UCSD-AML1 (cell line): Measurements from ENCODE around the gene NFAM1.

ENCODE experiments used
- DNase-seq: peaks from one replicate; lab custom pipeline; 2025; ENCODE audit not compliant: unreplicated experiment; lab: John Stamatoyannopoulos, UW

The NFAM1 gene

GRCh38 chr22:42432020-42432596 is at the start of gene NFAM1:
Gene NFAM1, minus strand, starts transcription at chr22:42432403. Its CDS starts 46 bp downstream, at chr22:42432357.
- DNase-seq = peak; percentile 73

DNA sequence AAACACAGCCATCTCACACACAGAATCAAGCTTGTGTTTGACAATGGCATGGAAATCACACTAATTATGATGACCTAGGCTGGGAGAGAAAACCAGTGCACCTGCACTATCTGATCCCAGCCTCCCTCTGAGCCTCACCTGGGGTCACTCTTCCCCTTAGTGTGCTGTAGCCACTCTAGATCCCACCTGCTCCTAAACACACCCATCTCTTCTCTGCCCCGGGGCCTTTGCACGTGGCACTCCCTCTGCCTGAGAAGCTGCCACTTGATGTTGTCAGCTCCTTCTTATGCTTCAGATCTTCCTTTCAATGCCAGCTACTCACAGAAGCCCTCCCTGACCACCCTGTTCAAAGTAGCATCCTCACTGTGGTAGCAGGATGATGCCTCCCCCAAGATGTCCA is 42.9 kb upstream of the NFAM1 start:
- DNase-seq = no peak

- no peak for DNase-seq
Measured at GRCh38 chr22:42473484-42474193, 41.4 kb upstream of the NFAM1 start.

DNA sequence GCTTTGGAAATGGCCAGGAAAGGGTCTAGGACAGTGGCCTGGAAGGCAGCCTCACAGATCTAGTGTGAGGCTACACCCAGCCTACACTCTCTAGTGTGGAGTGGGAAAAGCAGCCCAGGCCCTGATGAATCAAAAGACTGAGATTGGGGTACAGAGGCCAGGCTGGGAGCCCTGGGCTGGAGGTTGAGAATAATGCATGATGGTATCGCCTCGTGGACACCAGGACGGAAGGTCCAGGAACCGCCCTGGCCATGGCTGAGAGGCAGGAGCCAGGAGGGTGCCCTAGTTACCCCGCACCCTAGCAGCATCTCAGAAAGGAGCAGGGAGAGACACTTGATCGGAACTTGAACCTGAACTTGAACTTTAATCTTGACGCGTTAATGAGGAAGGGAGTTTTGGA is 40.5 kb upstream of the NFAM1 start:
- DNase-seq = no peak

DNA sequence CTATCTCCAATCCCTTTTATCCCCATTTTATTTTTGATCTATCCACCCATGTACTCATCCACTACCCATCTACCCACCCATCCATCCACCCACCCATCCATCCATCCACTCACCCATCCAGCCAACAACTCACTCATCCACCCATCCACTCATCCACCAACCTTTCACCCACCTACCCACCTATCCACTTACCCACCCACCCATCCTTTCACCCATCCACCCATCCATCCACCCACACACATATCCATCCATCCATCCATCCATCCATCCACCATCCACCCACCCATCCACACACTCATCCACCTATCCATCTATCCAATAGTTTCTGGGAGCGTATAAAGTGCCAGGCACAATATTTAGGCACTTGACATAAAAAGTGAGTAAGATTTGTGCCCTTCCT is 39.2 kb upstream of the NFAM1 start:
- no peak for DNase-seq

DNA sequence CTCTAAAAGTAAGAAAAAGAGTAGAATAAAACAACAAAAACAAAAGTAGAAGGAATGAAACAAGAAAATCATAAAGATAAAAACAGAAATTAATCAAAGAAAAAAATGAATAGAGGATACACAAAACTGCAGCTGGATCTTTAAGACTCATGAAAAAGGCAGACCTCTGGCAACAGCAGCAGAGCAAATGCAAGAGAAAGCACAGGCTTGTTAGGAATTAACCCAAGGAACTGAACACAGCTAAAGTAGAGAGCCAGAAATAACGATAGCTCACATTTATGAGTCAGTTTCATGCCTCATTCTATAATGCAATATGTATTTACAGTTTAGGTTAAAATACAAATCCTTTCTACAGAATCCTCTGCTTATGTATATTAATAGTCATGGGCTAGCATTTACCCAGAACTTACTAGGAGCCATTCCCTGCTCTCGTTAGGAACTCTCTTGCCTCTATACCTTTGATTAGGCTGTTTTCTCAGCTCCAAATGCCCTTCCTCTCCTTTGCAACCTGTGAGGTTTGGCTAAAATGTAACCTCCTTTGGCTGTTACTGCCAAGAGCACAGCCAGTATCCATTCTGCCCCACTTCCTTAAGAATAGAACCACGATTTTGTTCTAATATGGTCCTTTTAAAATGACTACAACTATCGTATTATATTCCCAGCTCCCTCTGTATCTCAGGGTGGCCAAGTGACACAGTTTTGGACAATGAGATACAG is 38.3 kb upstream of the NFAM1 start:
- DNase-seq = no peak

DNA sequence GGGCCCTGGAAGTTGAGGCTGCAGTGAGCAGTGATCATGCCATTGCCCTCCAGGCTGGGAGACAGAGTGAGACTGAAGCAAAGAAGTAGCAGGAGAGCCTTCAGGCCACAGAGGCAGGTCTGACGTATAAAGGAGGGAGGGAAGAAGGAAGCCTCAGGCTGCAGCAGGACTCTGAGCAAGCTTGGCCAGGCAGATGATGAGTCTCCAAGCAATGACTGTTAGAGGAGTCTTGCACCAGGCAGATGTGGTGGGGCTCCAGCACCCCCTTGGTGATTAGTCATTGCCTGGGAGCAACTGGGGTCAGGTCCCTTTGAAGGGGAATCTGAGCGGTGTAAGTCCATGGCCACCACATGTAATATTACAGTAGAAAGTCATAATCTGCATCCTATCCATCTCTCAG is 36.6 kb upstream of the NFAM1 start:
- no peak for DNase-seq

DNA sequence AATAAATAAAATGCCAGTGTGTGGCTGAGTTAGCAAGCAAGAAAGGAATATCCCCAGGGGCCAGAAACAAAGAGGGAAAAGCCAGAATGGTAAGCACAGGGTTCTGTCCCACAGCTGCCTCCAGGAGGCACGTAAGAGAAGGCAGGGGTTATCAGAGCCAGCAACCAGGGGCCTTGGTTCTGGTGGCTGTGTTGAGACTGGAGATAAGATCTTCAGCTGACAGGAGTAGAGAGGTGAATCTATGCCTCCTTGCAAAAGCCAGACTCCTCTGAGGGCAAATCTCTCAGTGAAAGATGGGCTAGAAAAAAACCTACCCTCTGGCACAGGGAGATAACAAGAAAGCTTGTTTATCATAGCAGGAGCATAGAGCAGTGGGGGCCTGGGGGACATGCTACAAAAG is 29.8 kb upstream of the NFAM1 start:
- no peak for DNase-seq

- DNase-seq = no peak
Measured at GRCh38 chr22:42461511-42461910, 29.3 kb upstream of the NFAM1 start.

DNA sequence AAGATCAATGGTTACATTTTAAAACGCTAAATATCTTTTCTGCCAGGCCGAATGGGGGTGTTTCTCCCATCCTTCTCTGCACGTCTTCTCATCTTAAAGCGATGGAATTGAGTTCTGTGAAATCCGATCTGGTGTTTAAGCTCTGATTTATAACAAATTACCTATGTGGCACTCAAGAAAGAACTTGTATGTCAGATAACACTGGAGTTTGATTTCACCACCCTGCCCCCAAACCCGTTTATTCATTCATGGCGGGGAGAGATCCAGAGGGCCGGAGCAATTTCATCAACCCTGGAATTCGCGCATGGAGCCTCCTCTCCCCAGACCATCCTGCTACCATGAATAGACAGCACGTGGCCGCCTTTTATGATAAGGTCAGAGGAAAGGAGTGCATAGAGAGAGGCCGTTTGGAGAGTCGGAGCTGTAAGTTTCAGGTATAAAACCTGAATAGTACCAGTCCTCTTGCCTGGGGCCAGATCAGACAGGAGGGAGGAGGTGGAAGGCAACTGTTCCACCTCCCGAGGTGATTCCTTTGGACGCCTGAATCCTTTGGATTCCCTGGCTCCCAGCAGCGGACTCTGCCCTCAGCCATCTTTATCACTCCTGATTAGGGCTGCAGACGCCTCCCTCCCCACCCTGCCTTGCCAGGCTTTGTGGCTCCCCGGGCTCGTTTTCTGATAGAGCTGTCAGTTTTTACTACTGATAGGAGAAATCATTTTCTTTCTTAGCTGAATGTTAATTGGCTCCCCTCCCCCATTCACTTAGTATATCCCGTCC is 27.3 kb upstream of the NFAM1 start:
- DNase-seq = no peak

- no peak for DNase-seq
Measured at GRCh38 chr22:42452916-42453315, 20.7 kb upstream of the NFAM1 start.

- no peak for DNase-seq
Measured at GRCh38 chr22:42452456-42452855, 20.3 kb upstream of the NFAM1 start.

GRCh38 chr22:42451499-42452145 is 19.4 kb upstream of the NFAM1 start:
- no peak for DNase-seq

DNA sequence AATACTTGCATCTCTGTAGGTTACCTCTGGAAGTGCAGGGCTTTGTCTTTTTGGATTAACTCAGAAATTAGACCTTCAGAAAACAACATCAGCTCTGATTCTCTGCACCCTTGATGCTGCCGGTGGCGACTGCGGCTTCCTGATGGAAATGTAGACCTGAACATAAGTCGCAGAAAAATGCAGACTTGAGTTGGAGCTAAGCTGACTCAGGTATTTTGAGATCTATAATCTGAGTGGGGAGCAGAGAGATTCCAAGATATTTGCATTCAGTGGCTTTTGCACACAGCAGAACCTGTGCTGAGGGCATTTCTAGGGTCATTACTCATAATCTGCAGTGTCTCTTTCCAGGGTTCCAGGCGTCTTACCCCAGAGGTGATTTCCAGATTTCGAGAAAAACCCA is 18.7 kb upstream of the NFAM1 start:
- DNase-seq = no peak

GRCh38 chr22:42446151-42446550 is 13.9 kb upstream of the NFAM1 start:
- no peak for DNase-seq

DNA sequence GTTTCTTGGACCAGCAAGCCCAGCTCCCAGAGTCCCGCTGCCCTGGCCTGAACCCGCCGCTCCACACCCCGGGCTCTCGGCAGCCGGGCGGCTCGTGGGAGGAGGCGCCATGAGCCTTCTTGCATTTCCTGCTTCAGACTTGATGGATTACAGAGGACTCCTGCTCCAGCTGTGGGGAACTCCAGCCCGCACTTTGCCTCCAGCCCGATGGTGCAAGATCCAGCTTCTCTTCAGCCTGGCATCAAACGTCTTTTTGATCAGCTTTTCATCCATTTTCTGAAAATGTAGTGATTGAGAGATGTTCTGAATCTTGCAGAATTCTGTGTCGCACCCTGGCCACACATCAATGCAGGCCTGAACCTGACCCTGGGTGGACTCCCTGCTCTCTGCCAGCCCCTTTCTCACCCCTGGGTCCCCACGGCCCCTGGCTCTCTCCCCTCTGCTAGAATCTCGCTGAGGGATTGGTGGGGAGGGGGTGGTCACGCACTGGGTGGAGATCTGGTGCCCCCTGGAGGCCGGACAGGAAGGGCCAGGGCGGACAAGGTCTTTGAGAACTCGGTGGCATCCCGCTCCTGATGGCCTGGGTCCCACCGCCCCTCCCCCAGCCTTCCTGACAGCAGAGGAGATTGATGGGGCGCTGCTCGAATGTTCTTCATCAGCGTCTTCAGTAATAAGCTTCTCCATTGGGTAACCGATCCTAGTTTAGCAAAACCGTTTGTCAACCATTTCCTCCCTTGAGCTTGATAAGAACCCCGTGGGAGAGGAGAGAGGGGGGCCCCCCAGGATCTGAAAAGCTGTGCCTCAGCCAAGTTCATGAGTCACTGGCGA is 12.1 kb upstream of the NFAM1 start:
- DNase-seq = peak; percentile 87

- no peak for DNase-seq
Measured at GRCh38 chr22:42443240-42444076, 11.3 kb upstream of the NFAM1 start.

- DNase-seq = no peak
Measured at GRCh38 chr22:42442748-42443147, 10.5 kb upstream of the NFAM1 start.

DNA sequence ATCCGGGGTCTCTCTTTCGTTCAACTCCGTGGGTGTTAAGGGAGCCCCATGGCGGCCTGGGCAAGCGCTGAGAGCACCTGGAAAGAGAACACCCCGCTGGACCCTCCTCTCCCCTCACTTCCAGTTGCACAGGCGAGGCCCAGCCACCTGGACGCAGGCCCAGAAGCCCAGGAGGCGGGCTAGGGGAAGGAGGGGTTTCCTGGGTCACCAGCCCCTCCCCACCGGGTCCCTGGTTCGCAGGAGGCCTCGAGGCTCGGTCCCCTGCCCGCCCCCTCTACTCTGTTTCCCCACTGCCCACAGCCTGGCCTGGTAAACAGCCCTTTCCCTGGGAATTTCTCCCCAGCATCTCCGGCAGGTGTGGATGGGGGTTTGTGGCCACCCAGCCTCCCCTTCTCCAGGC is 8.5 kb upstream of the NFAM1 start:
- no peak for DNase-seq
